Embryonic facial prominence (tissue), 1 donor: ENCODE data around the gene MAX.
A peak's percentile ranks its signal among the peaks of the same experiment; 100 is the strongest.

Experiments
- DNase-seq: peaks from one replicate; pipeline ENCODE4 v3.0.0-alpha.2; 2016; ENCODE audit errors: extremely low spot score

Gene MAX, protein sequence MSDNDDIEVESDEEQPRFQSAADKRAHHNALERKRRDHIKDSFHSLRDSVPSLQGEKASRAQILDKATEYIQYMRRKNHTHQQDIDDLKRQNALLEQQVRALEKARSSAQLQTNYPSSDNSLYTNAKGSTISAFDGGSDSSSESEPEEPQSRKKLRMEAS

DNA sequence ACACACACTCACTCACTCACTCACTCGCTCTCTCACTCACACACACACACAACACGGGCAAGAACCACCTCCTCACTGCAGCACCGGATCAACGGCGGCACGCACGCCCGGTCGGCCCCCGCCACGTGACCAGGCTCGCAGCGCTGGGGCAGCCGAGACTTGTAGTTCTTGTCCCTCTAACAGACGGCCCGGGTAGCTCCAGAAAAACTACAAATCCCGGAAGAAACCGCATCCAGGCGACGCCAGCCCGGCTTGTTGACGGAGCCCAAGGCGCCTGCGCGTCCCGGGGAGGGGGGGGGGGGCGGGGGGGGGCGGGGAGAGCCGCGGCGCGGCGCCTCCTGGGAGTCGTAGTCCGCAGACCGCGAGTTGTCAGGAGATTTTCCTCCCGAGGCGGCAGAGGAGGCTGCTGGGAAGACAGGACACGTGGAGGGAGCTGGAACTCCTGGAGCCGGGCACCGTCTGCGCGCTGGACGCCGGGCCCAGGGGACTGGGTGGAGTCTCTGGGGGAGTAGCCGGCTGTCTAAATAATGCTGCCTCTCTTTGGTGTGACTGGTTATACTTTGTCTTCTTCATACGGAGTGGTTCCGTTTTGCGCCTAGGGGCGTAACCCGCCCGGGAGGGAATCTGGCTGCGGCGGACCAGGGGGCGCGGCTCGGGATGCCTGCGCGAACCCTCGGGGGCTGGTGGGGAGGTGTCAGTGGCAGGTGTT, at the start of gene MAX:
Gene MAX (minus strand): TSS at position 77 of the 709 bp plus-strand sequence. CDS start 178 bp downstream, outside the sequence.
- peak; percentile 97 for DNase-seq

DNA sequence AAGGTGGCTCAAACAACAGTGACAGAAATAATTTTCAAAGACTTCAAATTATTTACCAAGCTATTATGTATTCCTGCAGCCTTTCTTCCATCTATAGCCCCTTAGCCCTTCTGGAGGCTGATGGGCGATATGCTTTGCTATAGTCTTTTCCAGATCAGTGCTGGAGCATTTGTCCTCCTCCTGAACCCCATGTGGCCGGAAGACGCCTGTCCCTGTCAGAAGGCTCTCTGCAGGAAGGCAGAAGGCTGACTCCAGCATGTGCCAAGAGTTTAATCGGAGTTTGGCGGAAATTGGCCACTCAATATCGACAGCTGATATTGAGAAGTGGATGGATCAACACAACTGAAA, 49.3 kb upstream of the MAX start:
- DNase-seq = no peak

DNA sequence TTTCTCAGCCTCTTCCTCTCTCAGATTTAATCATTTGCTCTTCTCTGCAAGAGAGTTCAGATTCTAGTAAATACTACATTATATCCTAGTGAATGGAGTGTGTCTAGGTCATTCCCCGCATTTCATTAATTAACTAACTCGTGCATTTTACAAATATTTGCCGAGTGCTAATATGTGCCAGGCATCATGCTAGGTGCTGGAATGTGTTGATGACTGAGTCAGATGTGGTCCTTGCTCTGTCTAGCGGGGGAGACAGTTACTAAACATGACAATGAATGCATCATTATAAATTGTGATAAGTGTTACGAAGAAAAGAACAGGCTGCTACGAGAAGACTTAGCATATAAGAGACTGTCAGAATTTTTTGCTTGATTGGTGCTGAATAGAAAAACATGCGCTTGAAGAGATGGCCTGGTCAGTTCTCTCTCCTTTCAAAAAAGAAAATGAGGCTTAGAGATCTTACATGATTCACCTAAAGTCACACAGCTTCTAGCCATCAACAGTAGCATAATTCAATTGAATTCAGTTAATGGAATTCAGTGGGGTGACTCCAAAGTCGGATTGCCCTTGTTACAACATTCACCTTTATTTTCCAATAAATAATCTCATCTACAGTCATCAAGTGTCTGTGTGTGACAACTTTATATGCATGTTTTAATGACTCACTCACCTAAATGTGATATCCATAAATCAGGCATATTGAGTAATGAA, 48.7 kb upstream of the MAX start:
- DNase-seq = no peak

DNA sequence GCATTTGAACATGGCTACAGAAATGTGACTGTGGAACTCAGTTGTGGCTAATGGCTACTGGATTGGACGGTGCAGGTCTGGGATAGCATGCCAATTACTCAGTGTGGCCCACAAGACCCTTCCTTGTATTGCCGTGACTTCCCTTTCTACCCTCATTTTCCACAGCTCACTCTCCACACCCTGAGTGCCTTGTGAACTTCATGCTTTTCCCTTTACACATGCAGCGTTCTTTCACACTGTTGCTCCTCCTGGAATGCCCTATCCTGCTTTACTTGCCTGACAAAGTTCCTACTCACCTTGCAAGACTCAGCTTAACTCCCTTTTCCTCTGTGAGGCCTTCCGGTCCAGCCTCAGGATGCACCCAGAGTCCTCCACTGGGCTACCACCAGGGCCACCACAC, 46.8 kb upstream of the MAX start:
- no peak for DNase-seq

DNA sequence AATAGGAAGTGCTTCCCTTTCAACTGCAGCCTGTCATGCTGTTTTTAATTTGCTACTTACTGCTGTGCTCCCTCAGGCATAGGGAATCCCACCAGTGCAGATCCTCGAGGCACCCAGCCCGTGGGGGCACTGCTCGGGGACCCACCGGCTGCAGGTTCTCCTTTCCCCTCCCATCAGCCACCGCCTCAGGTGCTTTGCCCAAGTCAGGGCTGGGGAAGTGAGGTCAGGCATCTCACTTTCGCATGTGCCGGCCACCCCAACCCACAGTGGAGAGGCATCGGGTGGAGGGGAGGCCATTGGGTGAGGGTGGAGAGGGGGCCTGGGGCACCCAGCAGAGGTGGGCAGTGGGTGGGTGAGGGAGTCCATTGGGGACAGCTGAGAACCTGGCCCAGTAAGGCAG, 41.9 kb upstream of the MAX start:
- no peak for DNase-seq

DNA sequence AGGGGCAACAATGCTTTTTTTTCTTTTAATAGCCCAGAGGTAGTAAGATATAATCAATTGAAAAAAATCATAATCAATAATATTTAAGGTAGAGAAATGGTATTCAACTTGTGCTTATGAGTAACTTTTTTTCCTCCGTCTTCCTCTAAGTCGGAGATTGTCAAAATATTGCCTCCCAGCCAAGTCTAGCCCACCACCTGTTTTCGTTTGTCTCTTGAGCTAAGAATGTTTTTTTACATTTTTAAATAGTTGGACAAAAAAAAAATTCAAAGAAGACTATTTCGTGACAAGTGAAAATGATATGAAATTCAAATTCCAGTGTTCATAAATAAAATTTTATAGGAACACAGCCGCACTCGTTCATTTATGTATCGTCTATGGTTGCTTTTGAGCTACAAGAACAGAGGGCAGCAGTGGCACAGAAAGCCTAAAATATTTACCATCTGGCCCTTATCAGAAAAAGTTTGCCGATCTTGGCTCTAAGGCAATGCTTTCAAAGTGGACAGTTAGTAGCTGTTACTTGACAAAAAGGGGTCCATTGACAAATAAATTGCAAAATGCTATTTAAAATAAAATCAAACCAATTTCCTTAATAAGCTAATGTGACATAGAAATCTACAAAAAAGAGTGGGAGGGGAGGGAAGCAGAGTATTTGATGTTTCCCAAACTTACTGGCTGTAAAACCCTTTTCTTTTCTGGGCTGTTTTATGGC, 40.8 kb upstream of the MAX start:
- no peak for DNase-seq

DNA sequence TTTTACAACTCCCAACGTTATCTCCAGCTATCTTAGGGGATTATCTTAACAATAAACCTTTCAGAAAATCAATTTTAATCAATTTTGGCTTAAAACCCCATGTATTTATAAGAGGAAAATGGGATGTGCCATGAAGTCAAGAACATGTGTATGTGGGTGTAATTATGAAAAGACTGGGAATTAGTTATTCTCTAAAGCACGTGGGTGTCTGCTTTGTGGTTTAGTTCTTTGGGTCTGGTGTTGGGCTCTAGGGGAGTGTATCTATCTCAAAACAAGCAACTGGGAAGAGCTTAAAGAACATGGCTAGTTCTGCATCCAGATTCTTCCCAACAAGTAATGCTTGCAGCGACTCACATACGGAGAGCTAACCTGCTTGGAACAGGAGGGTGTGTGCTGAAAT, 40.1 kb upstream of the MAX start:
- DNase-seq = no peak

DNA sequence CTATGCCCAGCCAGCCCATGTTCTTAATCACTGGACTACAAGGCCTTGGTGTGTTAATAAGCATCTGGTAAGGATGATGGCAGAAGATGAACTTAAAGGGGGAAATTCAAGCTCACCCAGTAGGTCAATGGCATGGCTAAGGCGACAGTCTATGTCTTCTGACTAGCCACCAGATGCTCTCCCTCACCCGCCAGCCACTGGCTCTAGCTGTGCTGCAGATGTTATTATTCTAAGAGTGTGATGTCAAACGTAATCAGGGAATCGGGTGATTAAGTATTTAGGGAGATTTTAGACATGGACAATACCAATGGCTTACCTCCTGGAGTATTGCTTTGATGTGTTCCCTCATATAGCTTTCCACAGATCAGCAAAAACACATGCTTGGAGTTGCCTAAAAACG, 39.2 kb upstream of the MAX start:
- DNase-seq = no peak

DNA sequence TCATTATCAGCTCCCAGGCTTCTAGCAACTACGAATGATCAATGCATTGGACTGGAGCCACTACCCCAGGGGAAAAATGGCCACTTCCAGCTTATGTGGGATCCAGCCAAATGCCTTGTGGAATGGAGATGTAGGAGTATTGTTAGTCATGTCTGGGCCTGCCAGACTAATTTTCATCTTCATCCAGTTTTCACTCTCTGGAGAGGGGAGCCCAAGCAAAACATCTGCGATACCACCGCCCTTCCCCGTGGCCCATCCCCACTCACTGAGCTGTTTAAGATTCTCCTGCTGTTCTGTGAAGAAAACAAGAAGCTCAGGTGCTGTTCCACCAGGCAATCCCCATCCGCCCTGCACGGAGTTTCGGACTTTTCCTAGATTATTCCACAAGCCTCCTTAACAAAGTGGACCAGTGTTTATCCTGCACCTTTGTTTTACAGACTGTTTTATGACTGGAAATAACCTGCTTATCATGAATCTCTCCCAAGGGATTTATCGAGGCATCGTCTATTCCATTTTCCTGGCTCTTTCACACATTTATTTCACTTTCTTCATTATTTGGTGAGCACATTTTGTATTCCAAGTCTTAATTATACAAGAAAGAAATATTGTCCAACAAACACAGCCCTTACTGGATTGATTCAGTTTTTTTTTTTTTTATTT, 35.5 kb upstream of the MAX start:
- DNase-seq = no peak

DNA sequence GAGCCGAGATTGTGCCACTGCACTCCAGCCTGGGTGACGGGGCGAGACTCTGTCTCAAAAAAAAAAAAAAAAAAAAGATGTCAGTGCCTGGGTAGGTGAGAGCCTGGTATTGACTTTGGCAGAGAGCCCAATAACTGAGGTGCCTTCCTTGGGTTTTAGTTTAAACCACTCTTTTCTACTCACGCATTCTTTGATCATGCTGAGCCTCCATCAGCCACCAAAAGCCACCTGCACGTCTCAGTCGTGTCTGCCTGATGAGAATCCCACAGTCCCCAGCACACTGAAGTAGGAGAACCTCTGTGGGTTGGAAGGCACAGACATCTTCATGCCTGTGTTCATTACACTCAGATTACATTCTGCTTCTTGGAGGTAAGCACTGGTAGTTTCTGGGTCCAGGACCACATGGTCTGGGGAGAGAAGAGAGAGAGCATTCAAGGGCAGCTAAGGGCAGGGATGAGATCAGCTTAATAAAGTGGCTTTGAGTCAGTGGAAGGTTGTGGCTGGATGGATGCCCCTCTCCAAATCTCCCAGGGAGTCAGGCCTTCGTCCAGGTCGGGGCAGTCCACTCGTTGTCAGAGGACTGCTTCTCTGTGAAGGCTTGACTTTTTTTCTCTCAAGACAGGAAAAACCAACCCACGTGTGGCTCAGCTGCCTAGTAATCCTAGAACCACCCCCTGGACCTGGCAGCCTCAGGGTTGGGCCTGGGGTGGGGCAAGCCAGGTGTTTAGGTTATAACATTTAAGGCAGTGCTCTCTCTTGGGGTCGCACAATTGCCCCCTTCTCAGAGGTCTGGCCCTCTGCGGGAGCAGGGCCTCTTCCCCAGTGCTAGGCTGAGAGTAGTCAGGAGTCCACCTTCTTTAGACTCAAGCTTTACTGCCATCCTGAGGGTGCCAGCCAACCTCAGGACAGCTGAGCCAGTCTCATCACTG, 32.6 kb upstream of the MAX start:
- DNase-seq = no peak

DNA sequence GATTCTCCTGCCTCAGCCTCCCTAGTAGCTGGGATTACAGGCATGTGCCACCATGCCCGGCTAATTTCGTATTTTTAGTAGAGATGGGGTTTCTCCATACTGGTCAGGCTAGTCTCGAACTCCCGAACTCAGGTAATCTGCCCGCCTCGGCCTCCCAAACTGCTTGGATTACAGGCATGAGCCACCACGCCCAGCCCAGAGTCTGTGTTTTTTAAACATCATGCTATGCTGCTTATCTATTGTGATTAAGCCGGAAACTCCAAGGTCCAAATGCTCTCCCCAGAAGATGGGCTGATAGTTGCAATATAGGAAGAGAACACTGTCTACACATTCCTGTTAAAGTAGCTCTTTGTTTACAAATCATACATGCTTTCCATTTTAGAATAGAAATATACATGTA, 30.5 kb upstream of the MAX start:
- no peak for DNase-seq

DNA sequence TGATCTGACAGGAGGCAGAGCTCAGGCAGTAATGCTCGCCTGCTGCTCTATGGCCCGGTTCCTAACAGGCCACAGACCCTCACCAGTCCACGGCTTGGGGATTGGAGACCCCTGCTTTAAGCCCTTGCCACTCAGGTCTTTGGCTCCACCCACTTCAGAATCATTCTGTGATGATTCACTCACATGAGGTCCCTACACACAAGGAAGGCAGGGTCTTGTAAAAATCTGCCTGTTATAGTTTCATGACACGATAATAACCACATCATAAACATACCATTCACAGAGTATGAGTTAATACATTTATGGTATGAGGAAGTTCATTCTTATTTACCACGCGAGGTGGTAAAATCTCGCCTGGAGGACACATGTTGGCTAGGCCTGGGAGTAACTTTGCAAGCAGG, 29.0 kb upstream of the MAX start:
- no peak for DNase-seq

DNA sequence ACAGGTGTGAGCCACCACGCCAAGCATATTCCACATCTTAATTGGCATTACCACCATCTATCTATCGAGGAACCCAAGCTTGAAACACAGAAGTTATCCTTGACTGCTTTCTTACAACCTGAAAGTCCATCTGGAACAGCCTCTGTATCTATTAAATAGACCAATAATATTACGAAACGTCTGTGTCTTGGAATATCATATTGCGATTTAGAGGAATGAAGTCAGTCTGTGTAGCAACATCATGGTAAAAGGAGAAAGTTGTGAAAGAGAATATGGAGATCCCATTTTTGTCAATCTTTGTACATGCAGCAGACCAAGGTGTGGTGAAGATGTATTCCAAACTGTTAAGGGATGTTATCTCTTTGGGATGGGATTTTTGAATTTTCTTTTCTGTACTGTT, 25.8 kb upstream of the MAX start:
- no peak for DNase-seq

DNA sequence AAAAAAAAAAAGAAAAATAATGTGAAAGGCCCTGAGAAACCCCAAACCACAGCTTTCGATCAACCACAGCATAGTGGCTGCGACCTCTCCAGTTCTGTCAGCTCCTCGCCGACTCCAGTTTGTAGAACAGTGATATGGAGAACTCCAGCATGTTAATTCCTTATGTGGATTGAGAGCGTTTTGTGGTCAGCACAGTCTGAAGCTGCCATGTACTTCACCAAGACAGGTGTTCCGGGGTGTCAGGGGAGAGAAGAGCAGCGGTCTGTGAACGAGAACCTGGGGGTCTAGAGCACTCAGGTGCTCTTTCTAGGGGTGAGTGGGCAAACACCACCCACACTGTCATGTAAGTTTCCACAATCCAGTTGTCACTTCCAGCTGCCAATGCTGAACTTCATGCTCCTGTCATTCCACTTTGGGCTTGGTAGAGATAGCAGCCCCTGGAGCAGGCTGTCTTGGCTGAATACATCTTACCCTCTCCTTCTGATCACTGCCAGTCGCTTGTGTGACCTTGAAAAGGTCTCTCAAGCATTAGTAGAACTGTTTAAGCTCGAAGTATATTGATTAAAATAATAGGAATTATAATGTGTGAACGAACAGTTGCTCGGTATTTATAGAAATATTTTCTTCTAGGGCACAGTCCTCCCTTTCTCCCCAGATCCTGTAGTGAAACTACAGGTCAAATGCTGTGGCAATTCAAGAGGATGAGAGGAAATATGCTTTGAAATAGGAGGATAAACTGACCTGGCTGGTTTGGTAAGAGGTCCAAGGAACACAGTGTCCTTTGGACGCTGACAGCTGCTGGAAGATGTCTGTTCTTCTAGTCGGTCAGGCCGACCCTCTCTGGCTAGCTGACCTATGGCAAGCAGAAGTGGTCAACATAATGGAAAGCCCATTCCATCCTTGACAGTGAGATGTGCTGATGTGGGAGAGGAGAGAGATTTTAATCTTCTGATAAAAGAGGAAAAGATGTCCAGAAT, 15.7 kb upstream of the MAX start:
- no peak for DNase-seq

DNA sequence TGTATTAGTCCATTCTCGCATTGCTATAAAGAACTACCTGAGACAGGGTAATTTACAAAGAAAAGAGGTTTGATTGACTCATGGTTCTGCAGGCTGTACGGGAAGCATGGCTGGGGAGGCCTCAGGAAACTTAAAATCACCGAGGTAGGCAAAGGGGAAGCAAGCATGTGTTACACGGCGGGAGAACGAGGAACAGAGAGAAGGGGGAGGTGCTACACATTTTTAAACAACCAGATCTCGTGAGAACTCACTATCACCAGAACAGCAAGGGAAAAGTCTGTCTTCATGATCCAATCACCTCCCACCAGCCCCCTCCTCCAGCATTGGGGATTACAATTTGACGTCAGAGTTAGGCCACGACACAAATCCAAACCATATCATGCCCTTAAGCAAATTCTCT, 13.3 kb upstream of the MAX start:
- no peak for DNase-seq

DNA sequence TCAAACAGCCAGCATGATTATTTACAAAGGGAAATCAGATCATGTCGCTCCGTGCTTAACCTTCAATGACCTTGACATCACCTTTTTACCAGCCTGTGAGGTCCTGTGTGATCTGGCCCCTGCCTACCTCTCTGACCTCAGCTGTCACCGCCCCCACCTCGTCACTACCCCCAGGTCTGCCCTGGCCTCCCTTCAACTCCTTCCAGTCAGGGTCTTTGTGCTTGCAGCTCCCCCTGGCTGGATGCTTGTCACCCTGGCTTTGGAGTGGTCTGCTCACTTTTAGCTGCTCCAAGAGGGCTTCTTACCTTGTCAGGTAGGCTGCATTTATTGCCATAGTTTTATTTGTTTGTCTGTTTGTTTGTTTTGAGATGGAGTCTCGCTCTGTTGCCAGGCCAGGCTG, 8.2 kb upstream of the MAX start:
- DNase-seq = no peak

DNA sequence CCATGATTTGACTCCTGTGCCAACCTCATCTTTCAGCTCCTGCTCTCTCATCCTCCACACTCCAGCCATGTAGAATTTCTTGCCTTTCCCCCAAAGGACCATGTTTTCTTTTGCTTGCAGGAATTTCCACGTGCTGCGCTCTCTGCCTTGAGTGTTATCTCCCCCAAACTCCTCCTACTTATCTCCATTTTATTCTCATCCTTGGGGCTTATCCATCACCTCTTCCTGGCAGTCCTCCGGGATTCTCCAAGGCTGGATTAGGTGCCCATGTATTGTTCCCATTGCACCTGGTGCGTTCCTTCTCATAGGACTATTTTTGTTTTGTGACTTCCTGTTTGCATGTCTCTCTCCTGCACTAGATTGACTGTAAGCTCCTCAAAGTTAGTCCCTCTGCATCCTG, 7.0 kb upstream of the MAX start:
- DNase-seq = no peak

DNA sequence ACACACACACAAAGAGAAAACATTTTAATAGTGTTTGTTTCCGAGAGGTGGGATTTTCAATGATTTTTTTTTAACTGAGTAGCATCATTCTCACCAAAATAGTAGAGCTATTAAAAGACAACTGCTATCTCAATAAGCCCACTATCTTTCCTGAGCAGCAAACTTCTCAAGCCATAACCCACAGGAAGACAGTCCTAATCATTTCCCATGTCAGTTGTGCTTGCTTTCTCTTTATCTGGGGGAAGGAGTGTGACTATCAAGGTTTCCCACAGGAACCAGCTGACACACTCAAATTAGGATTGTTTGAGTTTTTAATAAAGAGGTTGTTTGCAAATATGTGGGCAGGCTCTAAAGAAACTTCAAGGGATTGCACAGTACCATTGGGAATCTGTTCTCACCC, 4.9 kb upstream of the MAX start:
- DNase-seq = no peak

DNA sequence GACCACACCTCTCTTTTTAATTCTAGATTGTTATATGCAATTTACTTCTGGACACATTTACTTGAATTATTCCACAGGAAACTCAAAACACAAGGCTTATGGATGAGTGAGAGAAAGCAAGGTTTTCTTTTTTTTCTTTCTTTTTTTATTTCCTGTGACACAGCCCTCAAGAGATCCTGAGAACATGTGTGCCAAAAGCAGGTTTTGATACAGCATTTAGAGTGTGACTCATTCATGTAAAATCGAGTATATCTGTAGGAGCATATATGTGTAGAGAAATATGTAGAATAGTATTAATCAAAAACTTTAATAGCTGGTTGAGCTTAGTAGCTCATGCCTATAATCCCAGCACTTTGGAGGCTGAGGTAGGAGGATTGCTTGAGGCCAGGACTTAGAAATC, 4.4 kb upstream of the MAX start:
- no peak for DNase-seq

DNA sequence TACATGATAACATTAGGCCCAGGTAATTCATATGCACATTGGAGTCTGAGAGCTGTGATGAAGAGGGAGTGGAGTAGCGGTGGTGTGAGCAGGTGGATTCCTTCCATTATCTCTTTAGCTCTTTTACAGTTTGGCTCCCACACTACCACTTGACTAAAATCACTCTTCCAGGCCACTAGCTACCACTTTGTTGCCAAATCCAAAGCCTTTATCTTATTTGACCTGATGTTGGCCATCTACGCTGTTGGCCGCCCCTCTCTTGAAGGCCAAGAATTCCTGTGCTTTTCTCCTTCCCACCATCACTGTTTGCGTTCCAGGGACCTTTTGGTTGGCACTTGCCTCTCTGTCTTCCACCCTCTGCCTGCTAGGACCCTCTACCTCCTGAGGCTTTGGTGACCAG, 4.0 kb upstream of the MAX start:
- DNase-seq = no peak
